IPS-11a (cell line): ENCODE results near the gene TMPRSS15.

ENCODE experiments used
- H3K4me3 ChIP-seq: one replicate; pipeline ENCODE4 v1.5.1; 2013; ENCODE audit warnings: low read depth, low read length, control low read depth

TMPRSS15 gene

DNA sequence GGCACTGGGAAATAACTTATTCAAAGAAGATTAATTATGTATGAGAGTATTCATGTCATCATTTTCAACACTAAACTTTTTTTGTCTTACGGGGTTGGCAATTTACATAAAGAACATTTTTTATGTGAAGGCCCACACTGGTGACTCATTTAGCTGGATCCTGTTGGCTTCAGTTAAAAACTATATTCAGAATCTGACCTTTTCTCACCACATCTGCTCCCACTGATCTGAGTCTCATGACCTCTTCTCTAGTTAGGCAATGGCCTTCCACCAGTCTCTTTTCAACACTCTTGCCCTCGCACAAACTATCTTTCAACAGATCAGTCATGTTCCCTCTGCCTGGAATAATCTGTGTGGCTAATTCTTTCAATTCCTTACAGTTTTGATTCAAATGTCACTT is 53.4 kb downstream of the TMPRSS15 start:
- H3K4me3 ChIP-seq: no peak overlapping the region

DNA sequence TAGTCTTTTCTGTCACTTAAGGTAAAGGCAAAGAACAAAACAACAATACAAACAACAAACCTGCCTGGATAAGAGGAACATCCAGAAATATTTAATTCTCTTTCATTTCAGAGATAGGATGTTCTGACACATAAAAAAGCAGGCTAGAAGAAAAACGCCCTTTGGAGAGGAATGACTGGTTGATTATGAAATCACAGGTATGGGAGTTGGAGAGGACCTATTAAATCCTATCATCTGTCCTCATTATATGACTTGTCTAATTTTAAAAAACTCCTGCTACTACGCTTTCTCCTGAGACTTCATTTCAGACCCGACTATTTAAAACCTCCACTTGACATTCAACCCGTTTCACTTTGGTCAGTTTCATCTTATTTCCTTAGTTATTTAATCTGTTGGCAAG is 54.1 kb downstream of the TMPRSS15 start:
- no peak overlapping the region for H3K4me3 ChIP-seq

- no peak overlapping the region for H3K4me3 ChIP-seq
Observed at GRCh38 chr21:18340387-18340942, 63.1 kb downstream of the TMPRSS15 start.

DNA sequence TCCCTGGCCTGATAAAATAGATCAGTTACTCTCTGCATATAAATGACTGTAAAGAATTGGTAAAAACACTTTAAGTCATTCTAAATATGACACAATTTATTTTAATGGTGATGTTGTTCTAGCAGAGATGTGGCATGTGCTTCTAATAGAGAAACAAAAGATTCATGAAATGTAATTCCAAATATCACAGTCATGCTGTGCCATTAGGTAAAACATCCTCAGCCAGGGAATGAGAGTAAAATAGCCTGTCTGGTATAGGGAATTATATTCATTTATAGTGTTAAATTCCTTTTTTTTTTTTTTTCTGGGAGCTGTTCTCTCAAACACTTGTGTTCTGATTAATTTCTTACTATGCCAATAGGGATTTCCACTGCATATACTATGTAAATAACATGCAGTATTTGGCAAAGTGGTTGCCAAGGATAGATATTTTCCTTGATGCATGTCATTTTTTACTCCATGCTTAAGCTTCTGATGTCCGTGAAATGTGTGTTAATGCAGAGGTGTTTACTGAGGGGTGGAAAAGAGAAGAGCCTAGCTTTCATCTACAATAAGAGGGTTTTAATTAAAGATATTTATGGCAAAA is 67.8 kb downstream of the TMPRSS15 start:
- no peak overlapping the region for H3K4me3 ChIP-seq

- no peak overlapping the region for H3K4me3 ChIP-seq
Observed at GRCh38 chr21:18334066-18334465, 69.5 kb downstream of the TMPRSS15 start.

GRCh38 chr21:18318156-18318555 is 85.4 kb downstream of the TMPRSS15 start:
- no peak overlapping the region for H3K4me3 ChIP-seq

DNA sequence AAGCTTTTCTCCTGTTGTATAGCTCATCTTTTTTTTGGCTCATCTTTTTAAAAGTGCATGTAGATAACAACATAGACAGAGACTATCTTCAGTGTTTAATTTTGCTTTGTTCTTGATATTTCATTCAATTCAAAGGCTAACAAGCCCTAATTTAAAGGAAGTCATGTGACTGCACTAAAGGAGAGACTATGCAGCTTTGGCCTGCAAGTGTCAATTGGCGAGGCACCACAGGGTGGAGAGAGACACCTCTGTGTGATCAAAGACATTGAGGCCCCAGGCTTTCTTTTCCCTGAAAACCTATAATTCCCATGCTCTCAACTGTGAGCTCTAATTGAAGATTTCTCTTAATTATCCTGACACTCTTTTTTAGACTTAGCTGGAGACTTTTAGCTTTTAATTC is 105.4 kb downstream of the TMPRSS15 start:
- no peak overlapping the region for H3K4me3 ChIP-seq

DNA sequence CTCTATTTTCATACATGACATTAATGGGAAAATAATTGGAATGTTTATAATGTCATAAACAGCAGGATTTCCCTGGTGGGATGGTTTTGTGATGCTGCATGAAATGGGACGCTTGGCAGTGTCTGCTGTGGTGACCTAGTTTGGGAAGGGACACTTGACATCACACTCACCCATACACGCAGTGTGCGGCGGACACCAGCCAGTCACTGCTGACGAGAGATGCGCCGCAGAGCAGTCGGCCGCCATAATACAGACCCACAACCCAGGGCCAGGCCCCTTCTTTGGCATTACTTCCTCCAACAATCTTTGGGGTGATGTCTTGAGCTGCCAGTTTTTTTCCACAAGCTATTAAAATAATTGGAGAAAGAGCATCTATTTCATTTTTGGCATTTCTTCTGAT is 109.5 kb downstream of the TMPRSS15 start:
- H3K4me3 ChIP-seq: no peak overlapping the region

DNA sequence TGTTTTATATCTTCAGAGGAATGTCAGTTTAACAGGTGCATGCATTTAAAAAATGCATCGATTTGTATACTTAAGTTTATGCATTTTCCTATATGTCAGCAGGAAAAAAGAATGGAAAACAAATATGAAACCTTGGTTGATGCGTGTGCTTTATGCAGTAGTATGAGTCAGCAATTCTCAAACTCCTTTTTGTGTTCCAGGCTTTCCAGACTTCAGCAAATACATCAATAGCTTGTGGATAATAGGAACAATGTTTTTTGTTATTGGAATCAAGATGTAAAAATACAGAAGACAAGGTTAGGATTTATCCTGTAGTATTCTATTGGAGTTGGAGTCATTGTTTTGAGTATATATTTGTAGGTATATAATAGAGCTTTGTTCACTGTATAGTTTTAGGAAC is 113.7 kb downstream of the TMPRSS15 start:
- no peak overlapping the region for H3K4me3 ChIP-seq

DNA sequence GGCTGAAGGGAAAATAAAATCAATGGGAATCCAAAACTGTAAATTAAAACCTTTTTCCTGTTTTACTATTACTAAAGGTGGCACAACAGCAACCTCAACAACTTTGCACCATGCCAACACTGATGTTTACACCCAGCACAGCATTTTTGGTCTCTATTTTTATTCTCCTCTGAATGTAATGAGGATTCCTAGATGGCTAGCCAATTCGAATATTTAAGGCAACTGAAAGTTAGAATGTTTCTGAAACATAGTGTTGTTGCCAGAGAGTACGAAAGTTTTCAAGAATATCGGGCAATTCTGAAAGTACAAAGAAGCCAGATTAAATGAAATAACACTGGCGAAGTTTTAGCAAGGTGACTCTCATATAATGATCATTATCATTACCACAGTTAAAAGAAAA is 118.2 kb downstream of the TMPRSS15 start:
- no peak overlapping the region for H3K4me3 ChIP-seq

GRCh38 chr21:18275781-18276180 is 127.8 kb downstream of the TMPRSS15 start:
- H3K4me3 ChIP-seq: no peak overlapping the region

DNA sequence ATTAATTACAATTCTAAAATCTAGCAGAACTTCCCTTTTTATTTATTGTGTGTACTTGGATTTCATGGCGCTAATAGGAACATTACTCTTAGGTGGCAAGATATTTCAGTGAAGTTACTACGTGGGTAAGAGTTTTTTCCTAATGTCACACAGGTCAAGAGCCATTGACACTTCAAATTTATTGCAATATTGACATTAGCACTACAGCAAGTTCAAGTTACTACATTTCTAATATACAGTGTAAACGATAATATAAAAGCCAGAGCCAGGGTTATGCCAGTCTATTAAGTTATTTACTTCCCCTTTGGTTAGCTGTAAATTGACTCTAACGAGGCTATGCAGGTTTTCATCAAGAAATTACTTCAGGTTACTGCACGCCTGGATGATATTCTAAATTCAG is 129.2 kb downstream of the TMPRSS15 start:
- no peak overlapping the region for H3K4me3 ChIP-seq

- no peak overlapping the region for H3K4me3 ChIP-seq
Observed at GRCh38 chr21:18273400-18273799, 130.2 kb downstream of the TMPRSS15 start.

- H3K4me3 ChIP-seq: no peak overlapping the region
Observed at GRCh38 chr21:18269856-18270255, 133.7 kb downstream of the TMPRSS15 start.

DNA sequence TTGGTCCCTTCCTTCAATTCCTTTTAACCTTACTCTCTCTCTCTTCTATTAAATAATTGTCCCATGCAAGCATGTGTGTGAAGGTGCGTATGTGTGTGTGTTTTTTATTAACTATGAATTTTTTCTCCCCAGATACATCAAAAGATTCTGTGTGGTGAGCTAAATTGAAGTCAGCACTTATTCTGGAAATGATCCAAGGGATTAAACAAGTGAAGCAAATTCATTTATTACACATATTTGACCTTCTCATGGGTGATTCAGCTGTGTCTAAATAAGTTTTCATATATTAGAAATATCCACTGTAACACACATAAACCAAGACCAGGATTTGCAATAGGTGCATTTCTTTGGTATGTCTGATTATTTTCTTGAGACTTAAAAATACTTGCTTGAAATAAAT is 134.7 kb downstream of the TMPRSS15 start:
- H3K4me3 ChIP-seq: no peak overlapping the region

GRCh38 chr21:18267496-18267895 is 136.1 kb downstream of the TMPRSS15 start:
- H3K4me3 ChIP-seq: no peak overlapping the region

DNA sequence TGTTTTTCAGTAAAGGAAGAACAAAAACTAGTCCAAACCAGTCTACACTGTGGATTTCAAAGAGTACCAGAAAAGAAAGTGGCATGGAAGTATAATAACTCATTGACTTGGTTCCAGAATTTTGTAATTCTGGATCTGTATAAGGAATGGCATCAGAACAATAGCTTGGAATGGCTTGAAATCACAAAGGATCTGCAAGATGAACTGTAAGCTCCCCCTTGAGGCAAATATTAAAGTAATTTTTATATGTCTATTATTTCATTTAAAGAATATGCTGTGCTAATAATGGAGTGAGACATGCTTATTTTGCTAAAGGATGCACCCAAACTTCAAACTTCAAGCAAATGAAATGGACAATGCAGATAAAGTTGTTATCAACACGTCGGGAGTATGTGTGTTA is 137.6 kb downstream of the TMPRSS15 start:
- no peak overlapping the region for H3K4me3 ChIP-seq

- no peak overlapping the region for H3K4me3 ChIP-seq
Observed at GRCh38 chr21:18253799-18254198, 149.8 kb downstream of the TMPRSS15 start.

DNA sequence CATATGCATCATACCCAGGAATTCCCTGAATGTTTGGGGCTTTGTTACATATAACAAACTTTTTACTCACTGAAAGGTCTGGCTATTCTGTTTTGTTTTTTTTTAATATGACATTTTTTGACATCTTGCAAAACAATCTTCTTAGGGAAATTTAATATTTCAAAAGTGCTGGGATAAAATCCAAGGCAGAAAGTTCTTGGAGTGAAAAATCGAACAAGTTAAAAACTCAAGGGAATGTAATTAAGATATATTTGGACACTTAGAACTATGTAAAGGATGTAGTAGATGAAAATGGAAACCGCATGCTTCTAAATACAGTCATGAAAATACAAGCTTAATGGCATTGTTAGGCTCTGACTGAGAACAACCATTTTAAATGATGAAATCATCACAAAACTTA is 150.4 kb downstream of the TMPRSS15 start:
- H3K4me3 ChIP-seq: no peak overlapping the region

GRCh38 chr21:18252680-18253079 is 150.9 kb downstream of the TMPRSS15 start:
- no peak overlapping the region for H3K4me3 ChIP-seq

DNA sequence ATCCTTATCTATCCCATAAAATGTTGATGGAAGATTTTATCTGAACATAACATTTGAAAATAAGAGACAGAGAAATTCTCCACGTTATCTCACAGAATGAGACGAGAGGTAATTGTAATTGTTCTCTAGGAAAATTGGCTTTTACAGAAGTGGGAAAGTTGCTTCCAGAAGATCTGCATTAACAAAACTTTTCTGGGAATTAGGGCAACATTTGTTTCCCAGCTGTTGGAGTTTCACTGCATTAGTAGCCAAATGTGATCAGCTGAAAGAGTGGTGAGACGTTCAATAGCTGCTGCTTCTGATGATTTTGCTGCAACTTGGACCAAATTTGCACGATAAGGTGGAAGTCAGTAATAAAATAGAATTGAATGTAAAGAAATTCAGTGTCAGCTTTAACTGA is 151.3 kb downstream of the TMPRSS15 start:
- no peak overlapping the region for H3K4me3 ChIP-seq

DNA sequence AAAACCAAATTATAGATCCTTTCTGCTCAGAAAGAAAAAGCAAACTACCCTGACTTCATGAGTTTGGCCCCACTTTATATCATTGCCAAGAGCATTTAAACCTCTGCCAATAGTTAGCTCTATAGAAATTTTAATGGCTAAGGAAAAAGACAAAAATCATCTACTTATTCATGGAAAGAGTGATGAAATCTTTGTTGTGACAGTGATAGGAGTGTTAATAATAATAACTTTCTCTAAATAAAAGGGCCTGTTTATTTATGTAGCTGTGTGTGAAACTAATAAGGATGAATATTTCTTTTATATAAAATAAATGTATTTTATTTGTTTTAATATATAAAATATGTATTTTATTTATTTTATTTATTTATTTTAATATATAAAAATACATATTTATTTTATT is 152.5 kb downstream of the TMPRSS15 start:
- H3K4me3 ChIP-seq: no peak overlapping the region

DNA sequence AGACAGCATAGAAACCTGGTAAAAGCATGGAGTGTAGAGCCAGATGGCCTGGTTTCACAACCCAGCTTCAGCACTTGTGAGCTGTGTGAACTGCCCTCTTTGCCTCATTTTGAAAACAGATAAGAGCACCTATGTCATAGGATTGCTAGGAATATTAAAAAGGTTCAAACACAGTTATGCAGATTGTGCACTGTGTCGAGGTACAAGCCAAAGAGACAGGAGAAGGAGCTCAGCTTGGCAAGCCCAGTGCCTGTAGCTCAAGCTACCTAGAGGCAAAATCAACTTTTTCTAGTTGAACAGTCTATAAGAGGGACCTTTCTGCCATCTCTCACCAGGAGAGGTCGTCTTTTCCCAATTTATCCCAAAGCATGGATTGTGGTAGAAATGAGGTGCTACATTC is 153.9 kb downstream of the TMPRSS15 start:
- H3K4me3 ChIP-seq: no peak overlapping the region
